K562 (cell line): ENCODE measurements around the gene RTP5. TPM values are rescaled to one million over a fixed set of nuclear protein-coding genes. Genes with fewer than 3 reads are reported as not detected.
A peak's percentile ranks its signal among the peaks of the same experiment; 100 is the strongest.

Experiments used
- ATAC-seq: fragments of 200-7000 bp; cut with Tn5 transposase; 3 replicates; pipeline ENCODE4 v1.9.1; 2020; ENCODE audit warnings: moderate library complexity
- BruUV-seq: library from RNA; stranded (reverse); fragments of 400-500 nt; replicated peaks from 2 replicates; lab custom pipeline; 2021; lab: Mats Ljungman, UMichigan
- CTCF ChIA-PET: fragments of 300-600 bp; formaldehyde crosslinking; extraction: SDS; loops from one replicate; lab custom pipeline; 2021; ENCODE audit warnings: low intra/inter-chr PET ratio; lab: Yijun Ruan, JAX
- POLR2A ChIA-PET: fragments of 300-600, 350-650 bp; sonication (Branson Sonifier 250); formaldehyde crosslinking; extraction: SDS; loops from one replicate; lab custom pipeline; 2021; ENCODE audit warnings: antibody characterized with exemption, inconsistent platforms; lab: Yijun Ruan, JAX
- DNase-seq, 4 experiments: peaks; one replicate each; pipeline versions ENCODE4 v3.0.0 to v3.0.0-alpha.2; 2011 to 2018; ENCODE audit warnings: low spot score in 3 of 4, mixed read lengths in 3 of 4; ENCODE audit errors: extremely low read depth in 1 of 4
- FAIRE-seq: peaks from 2 replicates; lab custom pipeline; 2011; peaks lifted over from hg19 to GRCh38; lab: Jason Lieb, UNC
- H2AFZ ChIP-seq: 2 replicates; pipeline ENCODE4 v1.6.0; 2011; ENCODE audit warnings: low read depth, low read length, control low read depth, inconsistent platforms
- H3K27ac ChIP-seq: fragments of 200-600 bp; 3 replicates; pipeline ENCODE4 v1.8.0; 2011; ENCODE audit warnings: low read depth, mild to moderate bottlenecking, control low read depth, inconsistent platforms, low read length, moderate library complexity, mixed read lengths; ENCODE audit errors: extremely low read depth
- H3K27me3 ChIP-seq, 2 experiments: fragments of 300-600 bp in 1 of 2; 2 replicates in 1 of 2; 3 replicates in 1 of 2; pipeline versions ENCODE4 v1.6.0 to v1.8.0; 2011; ENCODE audit warnings: inconsistent platforms in 2 of 2, low read length in 2 of 2, mild to moderate bottlenecking in 1 of 2, mixed read lengths in 1 of 2, moderate library complexity in 1 of 2; ENCODE audit not compliant: control insufficient read depth in 2 of 2, insufficient read depth in 2 of 2
- H3K36me3 ChIP-seq: fragments of 300-600 bp; 3 replicates; pipeline ENCODE4 v1.8.0; 2011; ENCODE audit warnings: mild to moderate bottlenecking, low read length, inconsistent platforms; ENCODE audit not compliant: control insufficient read depth, insufficient read depth
- H3K4me1 ChIP-seq, 2 experiments: fragments of 200-600 bp in 1 of 2; replicated peaks in 1 of 2; 2 replicates in 1 of 2; 3 replicates in 1 of 2; pipeline versions ENCODE4 v1.5.1 to v1.8.0; 2011; ENCODE audit warnings: inconsistent platforms in 2 of 2, low read length in 2 of 2, mild to moderate bottlenecking in 1 of 2, mixed read lengths in 1 of 2, moderate library complexity in 1 of 2; ENCODE audit not compliant: control insufficient read depth in 2 of 2, insufficient read depth in 2 of 2
- H3K4me2 ChIP-seq: 2 replicates; pipeline ENCODE4 v1.6.1; 2011; ENCODE audit warnings: low read length, control low read depth, inconsistent platforms, mixed read lengths; ENCODE audit not compliant: insufficient read depth
- H3K4me3 ChIP-seq: fragments of 200-600 bp; sonication (generic), shearing (Covaris generic); 2 replicates; pipeline ENCODE4 v1.5.1; 2016; ENCODE audit warnings: control low read depth, inconsistent platforms
- H3K79me2 ChIP-seq: fragments of 200-600 bp; 3 replicates; pipeline ENCODE4 v1.8.0; 2011; ENCODE audit warnings: low read length, inconsistent platforms; ENCODE audit not compliant: control insufficient read depth, insufficient read depth
- H3K9ac ChIP-seq, 2 experiments: 2 replicates each; pipeline versions ENCODE4 v1.6.0 to v1.6.1; 2011; ENCODE audit warnings: low read depth in 2 of 2, low read length in 2 of 2, control low read depth in 1 of 2, inconsistent platforms in 1 of 2, mild to moderate bottlenecking in 1 of 2, mixed read lengths in 1 of 2; ENCODE audit not compliant: insufficient read depth in 1 of 2
- H3K9me1 ChIP-seq: one replicate; pipeline ENCODE4 v1.6.0; 2011; ENCODE audit warnings: inconsistent platforms, mild to moderate bottlenecking, low read length, moderate library complexity; ENCODE audit not compliant: control insufficient read depth, insufficient read depth
- H3K9me3 ChIP-seq: replicated peaks from 2 replicates; pipeline ENCODE4 v1.5.1; 2011; ENCODE audit warnings: low read depth, low read length, inconsistent platforms; ENCODE audit not compliant: control insufficient read depth, insufficient read depth
- H4K20me1 ChIP-seq: replicated peaks from 2 replicates; pipeline ENCODE4 v1.6.1; 2011; ENCODE audit warnings: low read length, inconsistent platforms, mixed read lengths; ENCODE audit not compliant: control insufficient read depth, insufficient read depth
- BCL6 ChIP-seq: fragments of 250-450 bp; sonication (Bioruptor Pico); IDR thresholded peaks from 2 replicates; pipeline ENCODE4 v1.4.0; 2020
- E2F4 ChIP-seq: sonication (generic); formaldehyde crosslinking; IDR thresholded peaks from 2 replicates; pipeline ENCODE4 v1.8.0; 2022; ENCODE audit warnings: mild to moderate bottlenecking, low read depth, missing genetic modification reagents
- ETS2 ChIP-seq: IDR thresholded peaks from 2 replicates; pipeline ENCODE4 v1.6.1; 2016; ENCODE audit warnings: borderline replicate concordance, missing genetic modification characterization, mild to moderate bottlenecking, moderate library complexity, missing compliant biosample characterization; ENCODE audit not compliant: poor library complexity, severe bottlenecking
- GTF2B ChIP-seq: IDR thresholded peaks from 2 replicates; pipeline ENCODE4 v1.6.1; 2011; ENCODE audit not compliant: insufficient read length; ENCODE audit errors: extremely low read depth
- KLF1 ChIP-seq: fragments of 450-650 bp; IDR thresholded peaks from 2 replicates; pipeline ENCODE4 v1.6.1; 2016; ENCODE audit warnings: missing genetic modification characterization, missing compliant biosample characterization
- PKNOX1 ChIP-seq: fragments of 450-650 bp; IDR thresholded peaks from 2 replicates; pipeline ENCODE4 v1.6.1; 2016
- POLR3G ChIP-seq: IDR thresholded peaks from 2 replicates; pipeline ENCODE4 v1.6.1; 2011; ENCODE audit not compliant: insufficient read length, insufficient replicate concordance; ENCODE audit errors: extremely low read depth
- RFX1 ChIP-seq: fragments of 450-650 bp; IDR thresholded peaks from 2 replicates; pipeline ENCODE4 v1.6.1; 2016; ENCODE audit warnings: mild to moderate bottlenecking, moderate library complexity
- SMAD2 ChIP-seq: fragments of 150-350 bp; IDR thresholded peaks from 2 replicates; pipeline ENCODE4 v1.6.1; 2014; ENCODE audit warnings: low read depth, mild to moderate bottlenecking, low read length
- TAF1 ChIP-seq: IDR thresholded peaks from 2 replicates; pipeline ENCODE4 v1.6.1; 2011; ENCODE audit warnings: mild to moderate bottlenecking, low read length, moderate library complexity; ENCODE audit not compliant: insufficient read depth, control insufficient read depth, severe bottlenecking; ENCODE audit errors: extremely low read depth
- ZBTB34 ChIP-seq: fragments of 250-450 bp; sonication (Bioruptor Pico); IDR thresholded peaks from 2 replicates; pipeline ENCODE4 v1.8.0; 2021; ENCODE audit warnings: mild to moderate bottlenecking, moderate library complexity
- ZNF140 ChIP-seq: fragments of 250-450 bp; sonication (Bioruptor Pico); IDR thresholded peaks from 2 replicates; pipeline ENCODE4 v1.8.0; 2021; ENCODE audit warnings: moderate library complexity, mild to moderate bottlenecking, inconsistent platforms
- ZNF436 ChIP-seq: fragments of 250-450, 450-650 bp; sonication (Bioruptor Pico); formaldehyde crosslinking; IDR thresholded peaks from 2 replicates; pipeline ENCODE4 v1.7.0; 2020; ENCODE audit warnings: mild to moderate bottlenecking
- ZNF512 ChIP-seq: IDR thresholded peaks from 2 replicates; pipeline ENCODE4 v1.6.1; 2016; ENCODE audit warnings: missing genetic modification characterization, missing compliant biosample characterization
- WGBS: fragments of 100-300 bp; shearing (Covaris generic); methylation state at CpG from one replicate; pipeline ENCODE4 v1.1.6; 2016; ENCODE audit warnings: low coverage, mixed read lengths; ENCODE audit not compliant: insufficient coverage; ENCODE audit errors: missing lambda C conversion rate; 5-methylcytosine and 5-hydroxymethylcytosine counted together
- in situ Hi-C: fragments of 300-500 bp; cut with MboI; formaldehyde crosslinking; loops from 4 replicates; pipeline ENCODE4 v1.15.0; 2018; ENCODE audit warnings: inconsistent platforms, mixed read lengths
- intact Hi-C: fragments of 100-400 bp; cut with micrococcal nuclease; formaldehyde crosslinking; loops from 2 replicates; pipeline ENCODE4 v1.14.2; 2022
- polyA plus RNA-seq, 8 experiments: library from polyadenylated mRNA; depleted of rRNA in 4 of 8; stranded (reverse) in 5 of 8; unstranded in 3 of 8; fragments of >200 nt; fragmentation: Nextera tagmentation in 2 of 8; fragmentation: Illumina TruSeq in 1 of 8; extraction: Ambion mirVana in 2 of 8; extraction: Trizol in 1 of 8; gene quantifications; 2 replicates each; pipeline versions ENCODE4 v1.2.1 to v1.2.3, GENCODE V29; 2011 to 2014; ENCODE audit warnings: inconsistent platforms in 1 of 8, missing spikeins in 1 of 8
- total RNA-seq, 7 experiments: library from RNA; depleted of rRNA in 6 of 7; stranded (reverse); fragments of >200 nt in 6 of 7; fragmentation: Illumina TruSeq in 2 of 7; extraction: Trizol in 2 of 7; gene quantifications; 2 replicates each; pipeline versions ENCODE4 v1.2.1 to v1.2.3, GENCODE V29; 2011 to 2021; ENCODE audit warnings: low replicate concordance in 1 of 7

RTP5 gene
- total and polyA plus RNA-seq, 9 of the 15 experiments (the other 6 are each of a cell fraction or from before 2014, with no cell fraction given): not detected

GRCh38 chr2:241853651-241854341 is 15.7 kb upstream of the RTP5 start:
- FAIRE-seq (no peak), ATAC-seq (no peak), DNase-seq (peak in 1 of 4 experiments; percentile 5)
- in situ Hi-C loops: no loop called here
- WGBS: 42% methylated on average over 13 of the region's 27 CpGs
- POLR2A ChIA-PET: interaction anchor here (0.9 to 1.1 kb wide), 2 partner anchors 12 to 45 kb away, joined by 3 to 4 read pairs; no protein-coding TSS in a partner anchor
- no peaks in the 10 kb centered on the region for H3K9me3 ChIP-seq
- H3K27ac ChIP-seq: no peak overlapping the region
- H4K20me1 ChIP-seq: no peaks in the 10 kb centered on the region
- H3K36me3 ChIP-seq: no peaks in the 10 kb centered on the region
- H3K4me1 ChIP-seq: peaks cover 0 to 73% of the 10 kb centered on the region in 2 experiments; a peak in 3 of 5 replicates
- no peak overlapping the region for H3K4me2 ChIP-seq
- no peaks in the 10 kb centered on the region for H3K79me2 ChIP-seq
- no peak overlapping the region for H2AFZ ChIP-seq
- no peak overlapping the region for H3K9ac ChIP-seq
- H3K4me3 ChIP-seq: no peak overlapping the region
- CTCF ChIA-PET: no interaction called here
- intact Hi-C loops: no loop called here
- no TSS peak for BruUV-seq
- no peaks in the 10 kb centered on the region for H3K9me1 ChIP-seq
- no peaks in the 10 kb centered on the region for H3K27me3 ChIP-seq
- TF ChIP-seq ZNF512 (tag): no peak
- no peak for TF ChIP-seq PKNOX1
- TF ChIP-seq ZNF140 (CRISPR knock-in tag): no peak
- no peak for TF ChIP-seq POLR3G
- TF ChIP-seq ZNF436: no peak
- no peak for TF ChIP-seq ETS2 (tag)
- no peak for TF ChIP-seq TAF1
- TF ChIP-seq KLF1 (tag): no peak
- TF ChIP-seq BCL6 (CRISPR knock-in tag): no peak
- no peak for TF ChIP-seq RFX1
- TF ChIP-seq GTF2B: no peak
- TF ChIP-seq SMAD2: no peak
- no peak for TF ChIP-seq E2F4 (CRISPR knock-in tag)
- no peak for TF ChIP-seq ZBTB34 (CRISPR knock-in tag)
